GM19467 (cell line): ENCODE results near the gene AFF3.

Experiments used
- ATAC-seq: cut with Tn5 transposase; IDR thresholded peaks from one replicate; pipeline ENCODE4 v1.9.1; 2021; ENCODE audit warnings: mild to moderate bottlenecking, moderate library complexity; ENCODE audit not compliant: unreplicated experiment

The AFF3 gene

GRCh38 chr2:99711144-99711543, 431.2 kb downstream of the AFF3 start:
- ATAC-seq: no peak

GRCh38 chr2:99710721-99711120, 431.7 kb downstream of the AFF3 start:
- no peak for ATAC-seq

- no peak for ATAC-seq
Observed at GRCh38 chr2:99709229-99709628, 433.2 kb downstream of the AFF3 start.

GRCh38 chr2:99708231-99708630, 434.2 kb downstream of the AFF3 start:
- ATAC-seq: no peak

GRCh38 chr2:99707592-99707991, 434.8 kb downstream of the AFF3 start:
- no peak for ATAC-seq

- ATAC-seq: no peak
Observed at GRCh38 chr2:99706735-99707134, 435.7 kb downstream of the AFF3 start.

- ATAC-seq: no peak
Observed at GRCh38 chr2:99701503-99701902, 440.9 kb downstream of the AFF3 start.

GRCh38 chr2:99700482-99701398, 441.6 kb downstream of the AFF3 start:
- no peak for ATAC-seq

- ATAC-seq: no peak
Observed at GRCh38 chr2:99698896-99699295, 443.5 kb downstream of the AFF3 start.

- no peak for ATAC-seq
Observed at GRCh38 chr2:99697811-99698568, 444.4 kb downstream of the AFF3 start.

- no peak for ATAC-seq
Observed at GRCh38 chr2:99695944-99696253, 446.5 kb downstream of the AFF3 start.

GRCh38 chr2:99695130-99695943, 447.1 kb downstream of the AFF3 start:
- no peak for ATAC-seq

- ATAC-seq: no peak
Observed at GRCh38 chr2:99694331-99694730, 448.1 kb downstream of the AFF3 start.

- ATAC-seq: no peak
Observed at GRCh38 chr2:99692785-99693184, 449.6 kb downstream of the AFF3 start.

- no peak for ATAC-seq
Observed at GRCh38 chr2:99691926-99692325, 450.5 kb downstream of the AFF3 start.

- ATAC-seq: no peak
Observed at GRCh38 chr2:99689145-99689742, 453.1 kb downstream of the AFF3 start.

- ATAC-seq: no peak
Observed at GRCh38 chr2:99688699-99689098, 453.7 kb downstream of the AFF3 start.

GRCh38 chr2:99682275-99683060, 459.9 kb downstream of the AFF3 start:
- no peak for ATAC-seq

- ATAC-seq: no peak
Observed at GRCh38 chr2:99680946-99681345, 461.4 kb downstream of the AFF3 start.

GRCh38 chr2:99679518-99679917, 462.9 kb downstream of the AFF3 start:
- ATAC-seq: no peak
